NCI-H748 treated with DMSO at 0.1 percent for 48 hours (cell line): Measurements from ENCODE around the gene ZNF782.
"Not testable (repeated sequence)": the region's sequence is repeated elsewhere in the genome, so short reads cannot be mapped to it uniquely, and the experiment has no call there.

ENCODE experiments used
- DNase-seq: peaks from one replicate; lab custom pipeline; 2025; lab: John Stamatoyannopoulos, UW

Gene ZNF782

DNA sequence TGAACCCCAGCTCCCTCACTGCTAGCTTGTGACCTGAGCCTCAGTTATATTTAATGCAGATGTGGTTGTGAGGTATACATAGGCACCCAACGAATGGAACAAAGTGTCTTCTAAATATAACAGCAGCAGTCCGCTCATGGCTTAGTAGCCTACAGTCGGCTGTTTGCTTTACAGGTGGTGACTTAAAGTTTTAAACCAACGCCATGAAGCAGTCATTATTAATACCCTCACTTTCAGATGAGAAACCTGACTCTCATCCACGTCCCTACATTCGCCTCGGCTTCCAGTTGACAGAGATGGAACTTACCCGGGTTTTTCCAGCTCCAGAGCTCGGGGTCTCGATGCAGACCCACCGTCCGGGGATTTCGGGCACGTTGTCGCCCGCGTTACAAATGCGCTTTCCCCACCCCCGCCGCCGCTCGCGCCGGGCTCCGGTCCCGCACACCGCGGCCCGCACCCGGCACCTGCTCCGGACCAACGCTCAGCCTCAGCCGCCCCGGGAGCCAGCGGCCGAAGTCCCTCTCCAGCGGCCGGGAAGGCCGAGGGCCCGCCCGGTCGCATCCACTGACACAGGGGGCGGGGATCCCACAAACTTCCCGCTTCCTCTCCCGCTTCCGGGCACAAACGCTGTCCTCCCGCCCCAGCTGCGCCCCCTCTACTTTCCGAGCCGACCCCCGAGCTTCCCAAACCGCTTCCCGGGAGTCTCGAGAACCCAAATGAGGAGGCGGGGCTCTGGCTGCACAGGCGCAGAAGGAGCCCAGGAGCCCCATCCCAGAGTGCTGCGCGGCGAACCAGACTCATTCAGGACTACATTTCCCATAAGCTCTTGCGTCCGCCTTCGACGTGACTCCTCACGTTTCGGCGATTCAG is at the start of gene ZNF782:
TSS of gene ZNF782 (minus strand) at position 734 of the 870 bp plus-strand sequence. CDS start 2,553 bp downstream, outside the sequence.
- DNase-seq, result peak; percentile 92

DNA sequence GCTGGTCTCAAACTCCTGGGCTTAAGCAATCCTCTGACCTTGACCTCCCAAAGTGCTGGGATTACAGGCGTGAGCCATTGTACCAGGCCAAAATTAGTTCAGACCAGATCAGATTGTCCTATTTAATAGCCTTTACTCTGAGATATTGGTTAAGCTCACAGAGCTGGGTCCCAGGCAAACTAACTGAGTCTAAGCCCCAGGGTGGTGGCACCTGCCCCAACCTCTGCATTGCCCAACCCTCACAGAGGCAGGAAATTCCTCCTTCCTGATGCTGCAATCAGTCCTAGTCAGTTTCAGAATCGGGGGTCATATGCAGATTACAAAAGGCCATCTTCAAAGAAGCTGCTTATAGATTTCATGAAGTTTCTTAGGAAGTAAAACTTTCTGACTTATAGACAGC is 45.7 kb upstream of the ZNF782 start:
- not testable (repeated sequence) for DNase-seq

DNA sequence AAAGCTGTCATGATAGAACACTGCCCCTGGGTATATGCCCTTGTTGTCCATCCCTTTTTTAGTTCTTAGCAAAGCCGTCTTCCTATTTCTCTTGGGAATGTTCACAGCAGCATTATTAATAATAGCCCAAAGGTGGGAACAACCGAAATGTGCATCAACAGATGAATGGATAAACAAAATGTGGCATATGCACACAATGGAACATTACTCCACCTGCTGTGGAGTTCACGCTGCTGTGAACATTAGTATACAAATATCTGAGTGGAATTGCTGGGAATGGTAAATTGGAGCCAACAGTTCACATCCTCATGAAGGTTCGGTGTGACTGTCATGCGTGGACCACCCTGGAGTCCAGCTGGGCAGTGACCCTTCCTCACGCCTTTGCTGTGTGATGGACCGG is 37.8 kb upstream of the ZNF782 start:
- no peak for DNase-seq

DNA sequence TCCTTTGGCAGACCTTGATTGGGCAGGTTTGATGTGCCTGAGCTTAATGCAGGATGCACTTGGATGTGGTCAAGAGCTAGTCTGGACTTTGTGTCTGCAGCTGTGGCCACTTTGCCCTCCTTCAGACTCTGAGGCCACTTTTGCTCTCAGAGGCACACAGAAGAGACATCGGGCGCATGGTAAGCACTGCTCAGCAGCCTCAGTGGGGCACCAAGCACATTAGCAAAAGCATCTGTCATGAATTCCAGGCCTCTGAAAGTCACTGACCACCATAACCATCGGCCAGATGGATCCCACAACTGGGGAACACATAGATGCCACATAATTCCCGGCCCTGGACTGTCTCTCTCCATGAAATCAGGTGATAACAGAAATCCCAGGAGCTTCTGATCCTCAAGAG is 34.3 kb upstream of the ZNF782 start:
- DNase-seq, result no peak

DNA sequence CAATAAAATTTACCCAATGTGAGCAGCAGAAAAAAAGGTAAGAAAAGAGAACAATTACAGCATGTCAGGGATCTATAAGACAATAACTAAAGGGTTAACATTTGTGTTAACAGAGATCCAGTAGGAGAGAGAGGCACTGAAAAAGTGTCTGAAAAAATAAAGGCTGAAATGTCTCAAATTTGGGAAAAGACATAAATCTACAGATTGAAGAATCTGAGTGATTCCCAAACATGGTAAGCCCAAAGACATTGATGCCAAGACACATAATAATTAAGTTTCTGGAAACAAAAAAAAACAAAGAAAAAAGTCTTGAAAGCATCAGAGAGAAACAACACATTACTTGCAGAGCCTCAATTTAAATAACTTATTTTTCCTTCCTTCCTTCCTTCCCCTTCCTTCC is 31.1 kb upstream of the ZNF782 start:
- DNase-seq, result no peak

DNA sequence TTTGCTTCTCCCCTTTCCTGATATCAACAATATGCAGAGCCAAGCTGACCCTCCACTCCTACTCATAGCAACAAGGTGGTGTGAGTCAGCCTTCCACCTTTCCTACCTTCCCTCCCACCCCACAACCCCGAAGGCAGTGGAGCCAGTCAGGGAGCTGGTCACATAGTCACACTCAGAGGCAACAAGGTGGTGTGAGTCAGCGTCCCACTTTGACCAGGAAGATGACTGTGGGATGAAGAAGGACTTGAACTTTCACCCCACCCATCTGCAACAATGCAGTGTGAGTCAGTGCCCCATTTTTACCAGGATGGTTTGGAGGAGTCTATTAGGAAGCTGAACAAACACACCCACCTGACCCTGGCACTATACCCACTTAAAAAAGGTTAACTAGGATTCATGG is 30.1 kb upstream of the ZNF782 start:
- no peak for DNase-seq

DNA sequence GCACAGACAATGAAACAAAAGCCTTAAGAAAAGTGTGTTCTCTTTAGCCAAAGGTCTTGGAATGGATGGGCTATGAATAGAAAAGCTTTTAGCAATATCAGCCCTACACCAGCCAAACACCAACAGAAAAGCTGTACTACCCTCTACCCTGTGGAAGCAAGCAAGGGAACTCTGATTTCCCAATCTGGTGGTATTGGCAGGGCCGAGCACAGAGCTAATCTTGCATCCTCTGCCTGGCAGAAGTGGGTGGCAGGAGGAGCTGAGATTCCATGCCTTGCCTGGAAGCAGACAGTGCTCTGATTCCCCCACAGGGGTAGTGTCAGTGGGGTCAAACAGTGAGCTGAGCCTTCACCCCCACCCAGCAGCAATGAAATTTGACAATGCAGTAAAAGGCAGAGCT is 29.6 kb upstream of the ZNF782 start:
- DNase-seq, result no peak

DNA sequence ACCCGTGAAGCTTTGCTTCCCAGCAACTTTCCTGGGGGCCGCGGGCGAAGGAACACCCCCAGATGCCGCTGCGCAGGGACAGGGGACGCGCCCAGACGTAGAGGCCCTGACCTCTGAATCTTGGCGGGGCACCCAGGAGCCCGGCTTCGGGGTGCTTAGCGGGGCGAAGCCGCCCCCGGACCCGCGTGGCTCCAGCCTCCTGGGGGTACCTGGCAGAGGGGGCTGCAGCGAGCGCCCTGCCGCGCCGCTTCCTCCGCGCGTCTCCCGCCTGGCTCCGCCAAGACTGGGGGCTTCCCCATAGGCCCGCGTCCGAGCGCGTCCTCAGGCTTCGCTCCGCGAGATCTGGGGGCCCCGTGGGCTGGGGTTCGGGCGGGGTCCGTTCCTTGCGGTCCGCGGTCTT is 23.0 kb upstream of the ZNF782 start:
- DNase-seq, result no peak

DNA sequence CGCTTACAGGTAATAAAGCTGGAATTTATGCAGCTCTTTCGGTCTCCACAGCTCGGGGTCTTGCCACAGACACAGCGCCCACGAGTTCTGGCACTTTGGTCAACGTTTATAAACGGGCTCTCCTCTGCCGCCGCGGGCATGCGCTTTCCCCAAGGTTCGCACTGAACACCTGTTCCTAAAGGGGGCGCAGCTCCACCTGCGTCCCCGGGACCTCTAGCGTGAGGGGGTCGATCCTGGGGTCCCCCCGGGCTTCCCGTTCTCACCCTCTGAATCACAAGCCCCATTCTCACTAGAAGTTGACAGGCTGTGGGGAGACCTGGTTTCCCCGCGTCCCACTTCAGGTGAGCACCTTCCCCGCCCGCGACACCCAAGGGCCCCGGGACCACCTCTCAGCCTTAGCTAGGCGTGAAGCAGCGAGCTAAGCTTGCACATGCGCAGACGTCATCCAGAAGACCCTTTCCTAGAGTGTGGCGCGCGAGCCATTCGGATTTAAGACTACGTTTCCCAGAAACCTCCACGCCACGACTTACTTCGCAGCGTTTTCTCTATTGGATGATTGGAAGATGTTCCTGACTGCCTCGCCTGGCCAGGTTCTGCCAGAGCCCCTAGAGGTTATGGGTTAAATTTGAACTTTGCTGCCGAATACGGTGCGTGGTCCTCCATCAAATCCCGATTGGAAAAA is 21.3 kb upstream of the ZNF782 start:
- peak; percentile 96 for DNase-seq

DNA sequence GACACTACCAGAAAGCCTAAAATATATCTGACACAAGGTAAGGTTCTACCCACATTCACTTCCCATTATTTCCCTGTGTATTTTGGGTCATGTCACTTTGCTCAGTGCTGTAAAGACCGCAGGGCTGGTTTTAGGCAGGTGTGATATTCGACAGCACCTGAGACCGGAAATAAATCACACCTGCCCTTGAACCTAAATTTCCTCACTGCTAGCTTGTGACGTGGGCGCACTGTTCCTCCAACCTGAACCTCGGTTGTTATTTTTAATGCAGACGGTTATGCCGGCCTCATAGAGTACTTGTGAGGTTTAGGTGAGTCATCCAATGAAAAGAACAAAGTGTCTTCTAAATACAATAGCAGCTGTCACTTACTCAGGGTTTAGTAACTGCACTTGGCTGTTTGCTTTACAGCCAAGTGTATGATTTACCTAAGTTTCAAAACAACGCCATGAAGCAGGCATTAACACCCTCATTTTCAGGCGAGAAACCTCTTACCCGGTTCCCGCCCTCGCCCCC is 20.7 kb upstream of the ZNF782 start:
- peak; percentile 46 for DNase-seq

DNA sequence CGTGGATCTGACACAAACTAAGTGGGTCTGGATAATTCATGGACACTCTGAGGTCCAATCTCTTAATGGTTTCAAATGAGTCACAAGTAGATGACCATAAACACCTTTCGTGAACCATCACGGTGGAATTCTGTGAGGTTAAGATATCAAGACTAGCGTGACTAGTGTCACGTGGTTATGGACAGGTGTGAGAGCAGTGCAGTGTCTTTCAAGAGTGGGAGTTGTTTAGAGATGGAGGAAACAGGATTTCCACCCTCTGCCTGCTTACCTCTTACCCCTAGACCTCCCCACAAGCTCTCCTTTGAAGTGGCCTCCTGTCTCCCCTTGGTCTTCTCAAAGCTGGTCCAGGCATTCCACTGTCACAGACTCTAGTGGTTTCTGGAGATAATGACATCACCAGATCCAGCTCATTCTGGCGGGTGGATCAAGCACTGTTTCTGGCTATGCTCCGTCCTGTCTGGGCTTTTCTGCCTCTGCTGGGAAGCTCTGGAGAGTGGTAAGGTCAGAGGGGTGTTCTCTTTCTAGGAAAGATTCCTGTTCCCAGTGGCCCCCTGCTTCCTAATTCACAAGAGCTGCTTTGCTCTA is 20.0 kb upstream of the ZNF782 start:
- no peak for DNase-seq

DNA sequence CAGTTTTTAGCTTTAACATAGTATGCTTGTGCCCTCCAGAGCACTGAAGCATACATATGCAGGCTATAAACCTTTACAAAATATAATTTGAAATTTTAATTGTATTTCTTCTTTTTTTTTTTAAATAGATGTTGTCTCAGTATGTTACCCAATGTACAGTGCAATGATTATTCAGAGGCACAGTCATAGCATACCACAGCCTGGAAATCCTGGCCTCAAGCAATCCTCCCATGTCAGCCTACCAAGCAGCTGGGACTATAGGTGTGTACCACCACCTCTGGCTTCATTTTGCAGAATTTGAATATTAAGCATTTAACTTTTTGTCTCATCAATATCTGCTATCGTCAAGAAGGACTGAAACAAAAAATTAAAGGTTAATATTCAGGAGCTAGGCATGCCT is 16.9 kb upstream of the ZNF782 start:
- DNase-seq, result no peak

DNA sequence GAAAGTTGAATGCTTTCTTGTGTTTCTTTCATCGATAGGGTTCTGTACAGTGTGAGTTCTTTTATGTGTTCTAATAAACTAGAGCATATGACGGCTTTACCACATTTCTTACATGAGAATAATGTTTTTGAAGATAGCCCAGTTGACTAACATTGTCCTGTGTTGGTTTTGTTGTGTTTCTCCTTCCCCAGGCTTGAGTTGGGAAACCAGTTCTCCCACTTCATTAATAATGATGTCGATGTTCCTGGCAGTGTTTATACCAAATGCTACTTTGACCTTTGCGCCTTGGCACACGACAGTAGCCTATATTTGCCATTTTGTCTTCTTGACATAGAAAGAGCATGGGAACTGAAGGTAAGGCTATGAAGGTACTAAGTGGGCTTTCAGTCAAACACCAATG is 14.4 kb upstream of the ZNF782 start:
- peak; percentile 5 for DNase-seq

DNA sequence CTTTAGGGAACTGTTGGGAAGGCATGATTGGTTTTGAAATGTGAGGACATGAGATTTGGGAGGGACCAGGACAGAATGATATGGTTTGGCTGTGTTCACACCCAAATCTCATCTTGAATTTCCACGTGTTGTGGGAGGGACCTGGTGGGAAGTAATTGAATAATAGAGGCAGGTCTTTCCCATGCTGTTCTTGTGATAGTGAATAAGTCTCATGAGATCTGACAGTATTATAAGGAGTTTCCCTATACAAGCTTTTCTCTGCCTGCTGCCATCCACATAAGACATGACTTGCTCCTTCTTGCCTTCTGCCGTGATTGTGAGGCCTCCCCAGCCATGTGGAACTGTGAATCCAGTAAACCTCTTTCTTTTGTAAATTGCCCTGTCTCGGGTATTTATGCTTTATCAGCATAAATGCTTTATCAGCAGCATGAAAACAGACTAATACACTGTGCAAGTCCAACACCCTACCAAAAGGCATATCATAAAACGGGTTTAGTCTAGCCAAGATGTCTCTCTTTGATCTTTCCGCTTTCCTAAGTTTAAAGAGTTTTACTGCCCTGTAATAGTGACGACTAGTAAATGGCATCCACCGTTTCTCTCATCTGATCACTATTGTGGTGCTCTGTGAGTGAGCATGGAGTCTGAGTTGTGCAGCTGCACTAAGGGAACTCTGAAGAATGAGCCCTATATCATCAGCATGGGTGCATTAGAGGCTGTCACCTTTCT is 12.9 kb upstream of the ZNF782 start:
- no peak for DNase-seq

DNA sequence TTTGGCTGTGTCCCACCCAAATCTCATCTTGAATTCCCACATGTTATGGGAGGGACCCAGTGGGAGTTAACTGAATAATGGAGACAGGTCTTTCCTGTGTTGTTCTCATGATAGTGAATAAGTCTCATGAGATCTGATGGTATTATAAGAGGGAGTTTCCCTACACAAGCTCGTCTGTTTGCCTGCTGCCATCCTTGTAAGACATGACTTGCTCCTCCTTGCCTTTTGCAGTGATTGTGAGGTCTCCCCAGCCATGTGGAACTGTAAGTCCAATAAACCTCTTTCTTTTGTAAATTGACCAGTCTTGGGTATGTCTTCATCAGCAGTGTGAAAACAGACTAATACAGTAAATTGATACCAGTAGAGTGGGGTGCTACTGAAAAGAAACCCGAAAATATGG is 10.9 kb upstream of the ZNF782 start:
- not testable (repeated sequence) for DNase-seq

DNA sequence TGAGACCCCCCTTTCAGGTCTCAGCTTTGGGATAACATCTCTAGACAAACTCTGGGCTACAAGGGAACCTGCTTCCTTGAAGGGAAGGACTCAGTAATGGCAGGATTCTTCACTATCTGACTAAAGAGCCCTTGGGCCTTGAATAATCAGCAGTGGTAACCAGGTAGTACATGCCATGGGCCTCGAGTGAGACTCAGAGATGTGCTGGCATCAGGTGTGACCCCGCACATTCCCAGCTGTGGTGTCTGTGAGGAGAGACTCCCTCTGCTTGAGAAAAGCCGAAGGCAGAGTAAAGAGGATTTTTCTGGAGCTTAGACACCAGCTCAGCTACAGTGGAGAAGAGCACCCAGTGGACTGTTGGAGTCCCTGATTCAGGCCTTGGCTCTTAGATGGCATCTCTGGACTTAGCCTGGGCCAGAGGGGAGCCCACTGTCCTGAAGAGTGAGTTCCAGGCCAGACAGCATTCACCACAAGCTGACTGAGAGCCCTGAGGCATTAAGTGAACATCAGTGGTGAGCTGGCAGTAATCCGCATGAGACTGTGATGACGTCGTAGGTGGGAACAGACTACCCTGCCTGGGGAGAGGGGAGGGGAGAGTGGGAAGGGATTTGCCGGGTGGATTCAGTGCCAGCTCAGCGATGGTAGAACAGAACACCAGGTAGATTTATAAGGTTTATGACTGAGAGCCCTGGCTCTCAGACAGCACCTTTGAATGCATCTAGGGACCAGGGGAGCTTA is 5.3 kb upstream of the ZNF782 start:
- DNase-seq, result no peak

DNA sequence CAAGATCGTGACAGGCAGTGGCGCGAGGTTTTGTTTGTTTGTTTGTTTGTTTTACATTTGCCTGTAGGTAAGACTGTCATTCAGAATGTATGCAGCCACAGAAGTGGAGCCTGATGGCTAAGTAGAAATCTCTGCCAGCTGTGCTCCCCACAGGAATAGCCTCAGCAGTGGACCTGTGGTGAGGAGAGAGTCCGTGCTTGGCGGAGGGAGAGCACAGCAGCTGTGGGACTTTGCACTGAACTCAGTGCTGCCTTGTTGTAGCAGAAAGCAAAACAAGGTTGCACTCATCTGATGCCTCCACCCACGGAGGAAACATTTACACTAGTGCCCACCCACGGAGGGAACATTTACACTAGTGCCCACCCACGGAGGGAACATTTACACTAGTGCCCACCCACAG is 4.4 kb upstream of the ZNF782 start:
- DNase-seq, result no peak

DNA sequence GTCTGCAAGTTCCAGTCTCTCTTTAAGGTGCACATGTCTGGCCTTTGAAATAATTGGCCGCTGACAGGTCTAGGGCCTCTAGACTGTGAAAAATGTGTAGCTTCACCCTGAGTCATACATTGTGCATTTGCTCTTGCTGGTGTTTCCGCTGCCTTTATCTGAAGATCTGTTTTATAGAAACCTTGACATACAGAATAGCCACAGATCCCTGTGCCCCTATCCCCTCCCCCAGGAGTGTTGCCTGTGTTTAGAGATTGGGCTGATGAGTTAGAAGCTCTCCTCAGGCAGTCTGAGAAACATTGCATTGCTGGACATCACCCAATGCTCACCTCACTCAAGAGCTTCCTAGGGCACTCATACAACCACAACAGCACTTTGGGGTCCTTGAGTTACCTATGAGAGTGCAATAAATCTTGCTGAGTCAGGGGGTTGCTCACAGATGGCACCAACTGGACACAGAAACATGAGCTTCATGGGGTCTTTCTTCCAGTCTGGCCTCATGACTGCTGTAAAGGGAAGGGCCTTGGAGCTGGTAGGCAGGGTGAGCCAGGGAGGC is 3.8 kb upstream of the ZNF782 start:
- no peak for DNase-seq

DNA sequence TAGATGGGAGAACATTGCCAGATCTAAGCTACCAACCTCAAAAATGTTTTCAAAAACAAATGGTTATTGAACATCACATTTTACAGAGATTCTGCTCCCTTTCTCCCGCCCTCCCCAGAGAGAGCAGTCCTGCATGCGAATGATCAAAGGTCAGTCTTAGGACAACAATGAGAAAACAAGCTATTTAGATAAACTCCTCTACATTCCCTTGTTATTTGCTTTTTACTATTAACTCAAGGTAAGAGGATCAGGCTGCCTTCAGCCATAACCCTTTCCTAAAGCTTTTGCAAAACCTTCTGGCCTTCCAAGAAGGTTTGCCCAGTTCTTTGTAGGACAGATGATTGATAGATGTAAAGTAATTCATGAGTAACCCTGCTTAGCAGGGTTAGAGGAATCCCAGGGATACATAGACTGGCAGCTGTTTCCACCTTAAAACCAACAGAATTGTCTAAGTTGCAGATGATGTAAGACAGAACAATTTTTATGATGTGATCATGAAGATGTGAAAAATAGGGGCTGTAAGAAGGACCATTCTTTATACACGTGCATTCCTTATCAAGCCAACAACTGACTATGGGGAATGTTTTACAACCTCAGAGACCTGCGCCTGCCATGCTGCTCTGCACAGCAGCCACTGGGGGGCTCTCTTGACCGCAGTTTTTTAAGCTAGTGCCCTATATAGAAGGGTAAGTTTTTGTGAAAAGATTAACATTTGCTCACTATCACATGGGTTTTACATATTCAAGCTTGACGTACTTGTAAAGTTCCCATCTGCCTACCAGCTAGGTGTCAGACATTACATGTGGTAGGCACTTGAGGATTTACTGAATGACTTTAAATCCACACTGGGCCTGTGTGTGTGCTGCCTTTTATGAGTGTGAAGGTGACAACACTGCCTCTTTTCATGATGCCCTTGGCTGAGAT is 2.3 kb upstream of the ZNF782 start:
- peak; percentile 63 for DNase-seq

DNA sequence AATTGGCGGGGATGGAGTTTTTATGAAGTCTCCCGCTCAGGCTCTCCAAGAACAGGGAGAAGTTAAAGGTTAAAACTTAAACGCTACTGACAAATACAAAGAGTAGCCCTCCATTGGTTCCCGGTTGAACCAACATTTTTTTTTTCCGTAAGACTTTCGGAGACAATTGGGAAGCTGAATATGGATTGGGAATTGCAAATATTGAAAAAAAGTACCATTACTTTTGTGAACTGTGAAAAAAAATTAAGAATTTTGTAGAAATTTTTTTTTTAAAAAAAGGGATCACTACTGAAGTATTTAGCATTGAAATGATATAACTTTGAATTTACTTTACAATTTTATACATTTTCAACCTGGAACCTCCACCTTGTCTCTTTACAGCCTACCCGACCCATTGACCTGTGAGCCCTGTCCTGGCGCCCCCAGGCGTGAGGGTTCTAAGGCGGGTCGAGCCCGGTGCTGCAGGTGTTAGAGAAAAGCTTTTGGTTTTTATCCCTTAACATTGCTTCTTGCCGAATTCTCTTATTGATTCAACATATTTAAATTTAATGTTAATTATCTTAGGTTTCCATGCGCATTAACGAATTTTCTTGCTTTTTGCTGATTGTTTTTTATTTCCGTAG is 448 bp upstream of the ZNF782 start:
- no peak for DNase-seq
